BJ (cell line): ENCODE data around the gene CLASP2. TPM values are rescaled to one million over a fixed set of nuclear protein-coding genes. Genes with fewer than 3 reads are reported as not detected.
"Not testable (repeated sequence)": the region's sequence is repeated elsewhere in the genome, so short reads cannot be mapped to it uniquely, and the experiment has no call there.

Experiments
- CTCF ChIA-PET: fragments of 350-600 bp; formaldehyde crosslinking; extraction: SDS; loops from one replicate; lab custom pipeline; 2021; ENCODE audit warnings: antibody characterized with exemption, inconsistent platforms; lab: Yijun Ruan, JAX
- POLR2A ChIA-PET: fragments of 300-600 bp; sonication (Branson Sonifier 250); formaldehyde crosslinking; extraction: SDS; loops from one replicate; lab custom pipeline; 2021; ENCODE audit warnings: antibody characterized with exemption; lab: Charles Lee
- DNase-seq: peaks from one replicate; pipeline ENCODE4 v3.0.0-alpha.2; 2011; ENCODE audit warnings: low read depth
- H3K27me3 ChIP-seq: 2 replicates; pipeline ENCODE4 v1.6.0; 2011; ENCODE audit warnings: low read length; ENCODE audit not compliant: control insufficient read depth, insufficient read depth
- H3K36me3 ChIP-seq: 2 replicates; pipeline ENCODE4 v1.5.1; 2011; ENCODE audit warnings: low read length; ENCODE audit not compliant: control insufficient read depth, insufficient read depth
- H3K4me3 ChIP-seq: 2 replicates; pipeline ENCODE4 v1.5.1; 2011; ENCODE audit warnings: low read depth, mild to moderate bottlenecking, control low read depth, low read length
- CTCF ChIP-seq: IDR thresholded peaks from 2 replicates; pipeline ENCODE4 v1.5.1; 2011; ENCODE audit warnings: low read depth, mild to moderate bottlenecking, control low read depth, inconsistent platforms, low read length, moderate library complexity; ENCODE audit not compliant: insufficient read depth
- polyA plus RNA-seq: library from polyadenylated mRNA; depleted of rRNA; stranded (reverse); fragments of >200 nt; gene quantifications from 2 replicates; pipeline ENCODE4 v1.2.3, GENCODE V29; 2011; rRNA removed
- small RNA-seq: library from RNA; depleted of rRNA; stranded (forward); fragments of <200 nt; gene quantifications from one replicate; pipeline ENCODE3, GENCODE V24; 2012; ENCODE audit warnings: low replicate concordance, low read depth; ENCODE audit not compliant: insufficient read length

Gene CLASP2
- polyA plus RNA-seq, 1 experiment: 20.5 TPM

- DNase-seq: no peak
- ChIA-PET CTCF (no interaction called here), POLR2A (no interaction called here)
- no peaks in the 10 kb centered on the region for H3K36me3 ChIP-seq
- no peak overlapping the region for H3K4me3 ChIP-seq
- no peak for TF ChIP-seq CTCF
- no peaks in the 10 kb centered on the region for H3K27me3 ChIP-seq
Observed at GRCh38 chr3:33453331-33453761, 264.7 kb downstream of the CLASP2 start.

- H3K4me3 ChIP-seq, CTCF ChIA-PET, DNase-seq, H3K36me3 ChIP-seq, H3K27me3 ChIP-seq, POLR2A ChIA-PET: not testable (repeated sequence)
Observed at GRCh38 chr3:33451994-33452393, 266.1 kb downstream of the CLASP2 start.

- H3K27me3 ChIP-seq: no peaks in the 10 kb centered on the region
- ChIA-PET POLR2A (no interaction called here), CTCF (no interaction called here)
- DNase-seq: no peak
- TF ChIP-seq CTCF: no peak
- no peaks in the 10 kb centered on the region for H3K36me3 ChIP-seq
- H3K4me3 ChIP-seq: no peak overlapping the region
Observed at GRCh38 chr3:33447958-33448357, 270.1 kb downstream of the CLASP2 start.

GRCh38 chr3:33447256-33447625 is 270.8 kb downstream of the CLASP2 start:
- H3K36me3 ChIP-seq, CTCF ChIA-PET, DNase-seq, H3K27me3 ChIP-seq, POLR2A ChIA-PET, H3K4me3 ChIP-seq: not testable (repeated sequence)

Small RNAs within 50 kb of the gene (small RNA-seq; reads per million reads assigned to genes)
- gene COX6CP10: not detected
- not detected for gene RNA5SP128

Other genes with a start within 250 kb of the CLASP2 start
- 136 and 164 TPM in 2 replicates for gene PDCD6IP, start 80.4 kb upstream of the CLASP2 start, polyA plus RNA-seq